ENCODE measurements around the gene PLTP. TPM values are rescaled to one million over a fixed set of nuclear protein-coding genes. Genes with fewer than 3 reads are reported as not detected.
"Not testable (repeated sequence)": the region's sequence is repeated elsewhere in the genome, so short reads cannot be mapped to it uniquely, and the experiment has no call there.

The PLTP gene
- total RNA-seq: 19.0 TPM

GRCh38 chr20:45911486-45912343 is at the start of gene PLTP:
Gene PLTP, minus strand, starts transcription at chr20:45912155. Its CDS starts 703 bp downstream, at chr20:45911452.
- DNase-seq: peak; percentile 44

GRCh38 chr20:45959956-45960630 is 48.1 kb upstream of the PLTP start:
- no peak for DNase-seq

GRCh38 chr20:45959126-45959525 is 47.2 kb upstream of the PLTP start:
- no peak for DNase-seq

- no peak for DNase-seq
Observed at GRCh38 chr20:45958593-45958992, 46.6 kb upstream of the PLTP start.

- DNase-seq: no peak
Observed at GRCh38 chr20:45957021-45957941, 45.3 kb upstream of the PLTP start.

GRCh38 chr20:45956326-45956725 is 44.4 kb upstream of the PLTP start:
- not testable (repeated sequence) for DNase-seq

GRCh38 chr20:45953672-45954071 is 41.7 kb upstream of the PLTP start:
- no peak for DNase-seq

- no peak for DNase-seq
Observed at GRCh38 chr20:45952861-45953260, 40.9 kb upstream of the PLTP start.

- no peak for DNase-seq
Observed at GRCh38 chr20:45951925-45952834, 40.2 kb upstream of the PLTP start.

- DNase-seq: no peak
Observed at GRCh38 chr20:45950330-45950646, 38.3 kb upstream of the PLTP start.

- DNase-seq: no peak
Observed at GRCh38 chr20:45949542-45950329, 37.8 kb upstream of the PLTP start.

GRCh38 chr20:45948742-45949541 is 37.0 kb upstream of the PLTP start:
- no peak for DNase-seq

GRCh38 chr20:45948261-45948733 is 36.3 kb upstream of the PLTP start:
- DNase-seq: no peak

GRCh38 chr20:45947110-45947866 is 35.3 kb upstream of the PLTP start:
- DNase-seq: no peak

- DNase-seq: no peak
Observed at GRCh38 chr20:45946149-45946970, 34.4 kb upstream of the PLTP start.

- no peak for DNase-seq
Observed at GRCh38 chr20:45945678-45946148, 33.8 kb upstream of the PLTP start.

GRCh38 chr20:45944965-45945677 is 33.2 kb upstream of the PLTP start:
- DNase-seq: no peak
